ENCODE data around the gene CARD19.

CARD19 gene

DNA sequence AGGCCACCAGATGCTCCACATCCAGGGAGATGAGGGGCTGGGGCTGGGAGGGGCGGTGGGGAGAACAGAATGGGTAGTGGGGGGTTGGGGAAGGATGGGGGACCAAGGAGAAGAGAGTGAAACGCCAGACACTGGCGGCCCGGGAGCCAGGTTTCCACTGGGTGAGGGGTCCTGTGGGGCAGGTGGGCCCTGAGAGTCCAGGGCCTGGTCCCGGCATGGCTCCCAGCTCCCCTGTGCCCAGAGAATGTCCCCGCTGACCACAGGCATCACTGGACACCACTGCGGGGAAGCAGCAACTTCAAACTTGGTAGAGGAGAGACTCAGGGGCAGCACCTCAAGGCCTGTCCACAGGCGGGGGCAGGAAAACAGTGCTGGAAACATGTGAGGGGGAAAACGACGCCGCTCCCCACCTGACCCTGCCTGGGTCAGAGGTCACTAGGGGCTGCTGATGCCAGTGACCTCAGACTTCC lies 24.9 kb downstream of the CARD19 start:
- DNase-seq (ENCODE audit: low read depth) = no peak

DNA sequence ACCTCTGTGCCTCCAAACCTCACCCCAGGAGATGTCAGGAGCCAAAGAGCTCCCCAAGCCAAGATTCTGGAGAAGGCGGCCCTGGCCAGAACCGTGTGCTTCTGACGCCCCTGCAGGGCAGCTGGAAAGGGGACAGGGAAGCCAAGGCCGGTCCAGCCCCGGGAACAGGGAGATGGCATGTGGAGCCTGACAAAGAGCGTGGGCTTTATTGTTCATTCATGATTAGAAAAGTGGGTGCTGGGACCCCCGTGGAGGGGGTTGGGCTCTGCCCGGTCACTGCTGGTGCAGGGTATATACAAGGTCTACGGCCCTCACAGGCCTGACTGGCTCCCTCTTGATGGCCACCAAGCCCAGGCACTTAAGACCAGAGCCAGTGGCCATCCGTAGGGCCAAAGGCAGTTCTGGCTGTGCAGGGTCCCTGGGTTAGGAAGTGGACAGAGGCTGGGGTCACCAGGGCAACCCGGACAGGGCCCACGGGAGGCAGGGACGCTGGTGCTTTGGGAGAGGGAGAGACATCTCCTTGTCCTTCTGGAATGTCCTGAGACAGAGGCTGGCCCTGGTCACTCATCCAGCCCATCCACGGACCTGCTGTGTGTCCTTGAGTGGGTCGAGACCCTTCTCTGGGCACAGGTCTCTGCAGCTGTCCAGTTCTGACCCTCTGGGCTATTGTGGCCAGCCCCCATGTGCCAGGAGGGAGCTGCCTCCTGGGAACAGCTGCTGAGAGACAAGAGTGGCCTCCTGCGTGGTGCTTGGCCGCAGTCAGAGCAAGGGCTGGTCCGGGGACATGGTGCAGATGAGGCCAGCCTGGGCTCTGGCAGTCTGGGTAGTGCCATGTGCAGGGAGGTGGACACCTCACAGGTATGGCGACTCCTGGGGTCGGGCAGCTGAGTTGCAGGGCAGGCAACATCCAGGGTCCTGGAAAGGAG lies 25.6 kb downstream of the CARD19 start:
- DNase-seq (ENCODE audit: low read depth) = no peak

DNA sequence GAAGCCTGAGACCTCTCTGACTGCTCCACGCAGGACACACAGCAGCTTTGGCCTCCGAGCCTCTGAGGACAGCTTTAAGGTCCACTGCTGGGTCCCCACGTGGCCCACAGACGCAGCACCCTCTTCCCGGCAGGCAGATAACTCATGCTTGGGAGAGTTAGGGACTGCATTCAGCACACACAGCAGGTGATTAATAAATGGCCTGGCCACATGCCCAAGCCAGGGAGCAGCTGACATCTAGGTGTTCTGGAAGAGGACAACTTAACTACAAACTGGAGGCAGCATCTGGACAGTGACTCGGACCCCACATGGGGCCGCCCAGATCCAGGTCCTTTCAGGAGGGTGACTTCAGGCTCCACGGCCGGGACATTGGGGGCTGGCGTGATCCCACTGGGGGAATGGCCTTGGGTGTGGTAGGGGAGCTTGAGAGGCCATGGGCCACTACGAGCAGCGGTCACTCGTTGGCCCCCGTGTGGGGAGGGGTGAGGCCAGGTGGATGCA lies 26.8 kb downstream of the CARD19 start:
- no peak for DNase-seq (ENCODE audit: low read depth)

DNA sequence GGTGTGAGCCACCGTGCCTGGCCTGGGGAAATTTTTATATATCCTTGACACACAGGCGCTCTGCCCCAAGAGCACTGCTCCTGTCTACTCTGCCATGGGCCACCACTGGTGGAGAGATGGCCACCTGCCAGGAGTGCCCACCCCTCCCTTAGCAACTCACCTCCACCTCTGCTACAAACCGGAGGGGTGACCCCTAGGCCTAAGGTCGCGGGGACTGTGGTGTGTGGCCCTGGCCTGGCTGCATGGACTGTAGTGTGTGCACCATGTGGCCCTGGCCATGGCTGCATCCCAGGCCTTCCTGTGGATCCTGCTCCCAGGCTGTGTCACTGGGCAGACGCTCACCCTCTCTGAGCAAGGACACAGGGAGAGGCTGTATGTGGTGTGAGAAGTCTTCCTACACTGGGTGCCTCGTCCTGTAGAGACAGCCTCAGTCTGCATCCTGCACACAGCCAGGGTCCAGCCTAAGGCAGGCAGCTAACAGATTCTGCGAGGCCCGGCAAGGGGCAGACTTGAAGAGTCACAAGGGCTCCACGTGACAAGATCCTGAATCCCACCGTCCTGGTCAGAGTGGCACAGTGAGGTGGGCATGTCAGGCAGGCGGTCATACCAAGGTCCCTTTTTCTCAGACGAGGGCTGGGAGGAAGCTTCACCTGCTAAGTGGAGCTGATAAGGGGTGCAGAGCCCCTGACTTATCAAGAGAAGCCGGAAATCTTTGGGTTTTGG lies 27.7 kb downstream of the CARD19 start:
- DNase-seq (ENCODE audit: low read depth) = no peak

DNA sequence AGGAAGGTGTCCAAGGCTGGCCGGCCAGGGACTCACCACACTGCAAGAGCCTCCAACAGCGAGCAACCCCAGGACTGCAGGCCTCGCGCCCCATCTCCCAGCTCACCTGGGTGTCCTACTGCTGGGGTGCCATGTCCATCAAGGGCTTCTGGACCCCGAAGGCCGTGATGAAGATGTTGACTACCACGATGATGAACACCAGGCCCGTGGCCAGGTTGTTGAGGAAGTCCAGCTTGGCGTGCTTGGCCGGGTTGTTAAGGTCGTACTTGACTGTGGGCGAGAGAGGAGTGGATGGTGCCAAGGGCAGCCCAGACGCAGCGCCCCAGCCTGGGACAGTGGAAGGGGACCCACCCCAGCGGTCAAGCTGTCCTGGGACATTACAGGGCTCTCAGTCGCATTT lies 28.8 kb downstream of the CARD19 start:
- no peak for DNase-seq (ENCODE audit: low read depth)

DNA sequence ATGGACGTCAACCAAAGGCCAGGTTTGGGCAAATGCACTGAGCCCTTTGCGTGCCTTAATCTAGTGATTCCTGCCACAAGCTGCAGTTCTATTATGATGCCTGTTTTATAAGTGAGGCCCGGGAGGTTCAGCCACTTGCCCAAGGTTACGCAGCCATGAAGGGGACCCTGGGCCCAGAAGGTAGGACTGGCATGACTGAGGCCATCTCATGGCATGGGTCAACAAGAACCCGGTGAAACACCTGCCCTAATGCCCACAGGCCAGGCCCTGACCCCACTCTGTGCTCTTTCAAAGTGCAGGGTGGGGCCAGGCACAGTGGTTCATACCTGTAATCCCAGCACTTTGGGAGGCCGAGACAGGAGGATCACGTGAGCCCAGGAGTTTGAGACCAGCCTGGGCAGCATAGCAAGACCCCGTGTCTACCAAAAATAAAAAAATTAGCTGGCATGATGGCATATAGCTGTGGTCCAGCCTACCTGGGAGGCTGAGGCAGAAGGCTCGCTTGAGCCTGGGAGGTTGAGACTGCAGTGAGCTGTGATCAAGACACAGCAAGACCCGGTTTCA lies 29.4 kb downstream of the CARD19 start:
- DNase-seq (ENCODE audit: low read depth) = no peak

DNA sequence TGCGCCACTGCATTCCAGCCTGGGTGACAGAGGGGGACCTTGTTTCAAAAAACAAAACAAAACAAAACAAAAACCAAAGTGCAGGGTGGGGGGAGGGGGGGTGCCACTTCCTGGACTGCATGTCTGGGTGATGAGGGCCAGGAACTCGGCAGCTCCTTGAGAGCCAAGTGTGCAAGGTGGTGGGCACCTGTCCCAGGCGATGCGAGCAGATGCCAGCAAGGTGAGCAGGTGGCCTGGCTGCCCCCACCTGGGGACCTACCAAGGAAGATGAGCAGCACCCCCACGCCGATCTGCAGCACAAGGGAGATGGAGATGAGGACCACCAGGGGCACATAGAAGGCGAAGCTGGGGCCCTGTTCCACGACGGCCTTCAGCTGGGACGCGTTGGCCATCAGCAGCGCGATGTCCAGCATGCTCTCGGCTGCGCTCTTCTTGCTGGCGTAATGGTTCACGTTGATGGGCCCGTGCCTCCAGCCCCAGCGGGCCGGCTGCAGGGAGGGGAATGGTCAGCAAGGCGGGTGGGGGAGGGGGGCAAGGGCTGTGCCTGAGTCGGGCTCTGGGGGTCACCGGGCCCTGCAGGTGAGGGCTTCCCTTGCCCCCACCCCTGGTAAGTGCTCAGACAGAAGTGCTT lies 30.2 kb downstream of the CARD19 start:
- no peak for DNase-seq (ENCODE audit: low read depth)

DNA sequence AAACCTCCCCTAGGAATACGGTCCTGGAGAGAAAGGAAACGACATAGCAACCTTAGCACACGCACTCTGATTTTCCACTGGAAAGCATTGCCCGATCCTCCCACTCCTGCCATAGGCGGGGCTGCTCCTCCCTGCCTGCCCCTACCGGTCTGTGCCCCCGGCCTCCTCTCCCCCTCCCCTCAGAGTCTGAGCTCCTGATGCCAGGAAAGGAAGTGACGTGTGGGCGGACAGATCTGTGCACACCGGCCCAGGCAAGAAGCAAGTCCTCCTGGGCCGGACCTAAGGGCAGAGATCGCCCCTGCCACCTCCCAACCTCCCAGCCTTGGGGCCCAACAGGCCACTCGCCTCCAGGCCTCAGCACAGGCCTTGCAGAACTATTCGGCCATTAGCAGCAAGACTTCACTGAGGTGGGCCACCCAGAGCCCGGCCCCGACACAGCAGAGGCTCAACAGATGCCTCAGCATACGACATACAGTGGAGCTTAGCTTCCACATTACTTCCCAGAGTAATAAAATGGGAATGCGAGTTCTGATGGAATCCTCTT lies 30.9 kb downstream of the CARD19 start:
- DNase-seq (ENCODE audit: low read depth) = no peak

DNA sequence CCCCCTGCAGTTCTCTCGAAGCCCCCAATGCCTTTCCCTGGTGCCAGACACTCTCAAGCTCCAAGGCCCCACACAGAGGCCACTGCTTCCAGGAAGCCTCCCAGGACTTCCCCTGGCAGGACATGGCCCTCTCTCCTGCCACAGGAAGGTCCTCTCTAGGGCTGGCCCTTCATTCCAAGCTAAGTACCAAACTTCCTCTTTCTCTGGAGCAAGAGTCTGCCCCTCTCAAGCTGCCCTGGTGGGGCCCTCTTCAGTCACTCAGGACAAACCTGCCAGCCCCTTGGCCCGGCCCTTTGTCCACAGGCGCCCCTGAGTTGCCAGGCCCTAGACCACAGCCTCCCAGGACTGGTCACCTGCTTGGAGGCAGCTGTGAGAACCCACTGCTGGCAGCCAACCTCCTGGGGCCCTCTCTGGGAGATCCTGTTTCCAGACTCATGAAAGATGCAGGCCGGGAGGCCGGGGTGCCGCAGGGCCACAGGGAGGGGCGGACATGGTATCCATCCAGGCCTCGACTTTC lies 31.4 kb downstream of the CARD19 start:
- no peak for DNase-seq (ENCODE audit: low read depth)

DNA sequence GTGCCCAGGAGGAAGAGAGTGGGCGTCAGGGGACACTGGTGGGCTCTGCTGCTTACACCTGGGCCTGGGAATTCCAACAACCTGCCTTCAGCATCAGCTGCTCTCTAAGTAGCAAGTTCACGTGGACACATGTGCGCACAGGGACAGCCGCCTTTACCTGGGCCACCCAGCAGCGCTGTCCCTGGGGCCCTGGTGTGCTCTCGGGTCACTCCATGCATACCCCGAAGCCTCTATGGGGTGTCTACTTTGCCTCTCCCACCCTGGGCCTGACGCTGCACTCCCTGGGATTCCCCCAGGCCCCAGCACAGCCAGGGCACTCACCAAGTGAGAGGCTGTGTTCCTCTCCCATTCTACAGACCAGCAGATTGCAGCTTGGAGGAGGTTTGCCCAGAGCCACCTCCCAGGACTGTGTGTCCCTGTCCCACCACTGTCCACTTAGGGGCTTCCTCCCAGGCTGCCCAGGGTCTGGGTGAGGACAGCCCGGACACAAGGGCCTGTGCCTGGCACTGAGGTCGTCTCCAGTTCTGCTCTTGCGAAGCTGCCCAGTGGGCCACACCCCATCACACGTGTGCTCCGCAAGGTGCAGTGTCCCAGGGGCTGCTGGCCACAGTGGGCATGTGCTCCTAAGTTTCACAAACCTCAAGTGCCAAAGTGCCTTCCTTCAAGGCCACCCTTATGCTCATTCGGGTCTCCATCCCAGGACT lies 32.1 kb downstream of the CARD19 start:
- no peak for DNase-seq (ENCODE audit: low read depth)

DNA sequence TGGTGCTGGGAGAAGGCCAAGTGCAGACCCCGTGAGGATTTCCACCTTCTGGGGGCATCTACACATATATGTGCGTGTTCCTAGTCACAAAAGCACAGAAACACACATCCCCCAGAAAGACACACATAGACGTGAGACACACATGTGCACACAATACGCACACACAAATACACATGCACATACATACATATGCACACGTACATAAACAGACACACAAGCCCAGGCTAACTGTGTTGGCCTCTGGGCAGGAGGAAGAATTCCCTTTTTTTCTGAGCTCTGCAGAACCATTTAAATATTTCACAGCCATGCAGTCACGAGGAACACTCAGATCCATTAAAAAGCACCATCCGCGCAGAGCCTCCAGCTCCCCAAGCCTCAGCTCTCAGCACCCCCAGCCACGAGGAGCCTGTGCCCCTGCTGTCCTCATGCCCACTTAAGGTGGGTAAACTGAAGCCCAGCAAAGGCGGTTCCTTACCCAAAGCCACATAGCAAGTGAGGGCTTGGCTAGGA lies 32.8 kb downstream of the CARD19 start:
- DNase-seq (ENCODE audit: low read depth) = no peak

DNA sequence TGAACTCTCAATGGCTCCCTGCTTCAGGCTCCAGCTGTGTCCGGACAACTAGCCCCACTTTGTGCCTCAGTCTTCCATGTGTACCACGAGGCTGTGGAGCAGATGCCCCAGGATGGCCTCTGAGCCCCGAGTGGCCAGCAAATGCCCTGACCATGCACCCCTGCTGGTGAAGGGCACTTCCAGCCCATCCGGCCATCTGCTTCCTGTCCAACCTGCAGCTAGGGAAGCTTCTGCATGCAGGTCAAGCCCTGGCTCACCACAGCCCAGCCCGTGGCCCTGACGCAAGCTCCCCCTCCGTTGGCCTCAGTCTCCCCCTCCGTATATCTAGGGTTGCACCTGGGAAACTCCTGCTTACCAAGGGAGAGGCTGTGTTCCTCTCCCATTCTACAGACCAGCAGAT lies 33.3 kb downstream of the CARD19 start:
- DNase-seq (ENCODE audit: low read depth) = no peak

DNA sequence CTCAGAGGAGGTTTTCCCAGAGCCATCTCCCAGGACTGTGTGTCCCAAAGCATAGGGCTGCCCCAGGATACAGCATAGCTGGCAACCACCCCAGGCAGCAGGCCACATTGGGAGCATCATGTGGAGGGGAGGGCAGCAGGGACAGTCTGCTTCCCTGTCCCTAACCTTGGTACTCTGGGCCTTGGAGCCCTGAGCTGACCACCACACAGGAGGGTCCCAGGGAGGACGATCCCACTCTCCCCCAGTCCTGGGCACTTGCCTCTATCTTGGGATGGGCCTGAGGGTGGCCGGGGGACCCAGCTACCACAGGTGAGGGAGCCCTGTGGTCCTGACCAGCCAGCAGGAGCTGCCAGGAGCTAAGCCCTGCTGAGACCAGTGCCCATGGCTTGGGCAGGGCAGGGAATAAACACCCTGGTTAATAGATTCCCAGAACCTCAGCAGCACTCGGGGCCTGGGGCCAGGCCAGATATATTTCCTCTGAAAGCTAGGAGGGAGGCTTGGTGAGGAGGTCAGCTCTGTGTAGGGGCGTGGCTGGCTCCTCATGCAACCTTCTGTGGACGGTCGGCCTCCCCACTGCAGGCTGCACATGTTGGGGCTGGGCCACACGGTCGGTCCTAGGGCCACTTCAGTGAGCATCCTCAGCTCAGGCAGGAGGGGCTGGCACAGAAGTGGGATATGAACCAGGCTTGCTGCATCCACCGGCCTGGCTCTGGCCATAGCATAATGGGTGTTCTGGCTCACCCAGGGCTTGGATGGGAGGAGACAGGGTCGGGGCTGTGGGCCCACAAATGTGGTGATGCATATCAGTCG lies 33.9 kb downstream of the CARD19 start:
- DNase-seq (ENCODE audit: low read depth) = no peak

DNA sequence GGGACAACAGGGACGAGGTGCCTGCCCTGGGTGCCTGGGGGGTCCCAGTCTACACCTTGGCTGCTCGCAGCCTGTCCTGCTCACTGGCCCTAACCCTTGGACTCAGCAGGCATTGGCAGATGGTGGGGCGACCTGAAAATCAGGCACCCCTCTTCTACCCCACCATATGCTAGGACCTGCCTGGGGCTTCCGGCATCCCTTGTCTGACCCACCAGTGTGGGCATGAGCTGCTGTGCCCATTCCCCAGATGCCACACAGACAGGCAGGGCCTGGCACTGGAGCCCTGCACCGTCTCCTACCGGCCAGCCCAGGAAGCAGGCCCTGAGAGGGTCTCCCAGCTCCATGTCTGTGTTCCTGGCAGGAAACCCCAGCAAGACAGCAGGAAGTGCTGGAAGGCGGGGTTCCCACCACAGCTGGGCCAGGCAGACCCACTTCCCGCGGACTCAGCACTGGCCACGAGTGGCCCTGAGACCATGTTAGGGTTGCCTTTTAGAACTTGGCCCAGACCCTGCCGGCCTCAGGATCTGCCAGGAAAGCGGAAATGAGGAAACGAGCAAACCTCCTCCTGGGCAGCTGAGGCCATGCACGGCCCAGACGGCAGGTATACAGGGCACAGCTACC lies 35.0 kb downstream of the CARD19 start:
- DNase-seq (ENCODE audit: low read depth) = no peak

DNA sequence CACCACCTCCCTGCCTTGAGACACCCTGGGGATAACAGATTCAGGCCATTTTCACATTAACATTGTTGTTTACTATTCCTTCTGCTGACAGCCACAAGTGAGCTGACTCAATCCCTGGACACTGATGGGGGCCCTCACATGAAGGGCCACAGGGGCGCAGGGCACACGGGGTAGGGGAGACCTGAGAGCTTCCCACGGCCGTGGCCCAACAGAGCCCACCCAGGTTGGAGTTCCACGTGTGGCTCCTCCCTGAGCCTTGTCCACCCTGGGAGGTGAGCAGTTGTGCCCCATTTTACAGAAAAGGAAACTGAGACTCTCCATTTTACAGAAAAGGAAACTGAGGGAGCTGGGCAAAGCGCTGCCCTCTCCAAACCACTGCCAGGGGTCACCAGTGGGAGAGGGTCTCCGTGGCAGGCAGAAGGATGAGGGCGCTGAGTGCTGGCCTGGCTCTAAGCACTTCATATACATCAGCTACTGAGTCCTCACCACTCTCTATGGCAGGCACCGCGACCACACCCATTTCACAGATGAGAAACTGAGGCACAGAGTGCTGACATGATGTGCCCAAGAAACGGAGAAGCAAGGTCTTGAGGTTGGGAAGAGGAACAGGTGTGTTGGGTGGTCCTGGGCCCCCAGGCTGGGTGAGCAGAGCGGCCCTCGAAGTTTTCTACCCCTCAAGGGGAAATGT lies 35.7 kb downstream of the CARD19 start:
- DNase-seq (ENCODE audit: low read depth) = no peak

DNA sequence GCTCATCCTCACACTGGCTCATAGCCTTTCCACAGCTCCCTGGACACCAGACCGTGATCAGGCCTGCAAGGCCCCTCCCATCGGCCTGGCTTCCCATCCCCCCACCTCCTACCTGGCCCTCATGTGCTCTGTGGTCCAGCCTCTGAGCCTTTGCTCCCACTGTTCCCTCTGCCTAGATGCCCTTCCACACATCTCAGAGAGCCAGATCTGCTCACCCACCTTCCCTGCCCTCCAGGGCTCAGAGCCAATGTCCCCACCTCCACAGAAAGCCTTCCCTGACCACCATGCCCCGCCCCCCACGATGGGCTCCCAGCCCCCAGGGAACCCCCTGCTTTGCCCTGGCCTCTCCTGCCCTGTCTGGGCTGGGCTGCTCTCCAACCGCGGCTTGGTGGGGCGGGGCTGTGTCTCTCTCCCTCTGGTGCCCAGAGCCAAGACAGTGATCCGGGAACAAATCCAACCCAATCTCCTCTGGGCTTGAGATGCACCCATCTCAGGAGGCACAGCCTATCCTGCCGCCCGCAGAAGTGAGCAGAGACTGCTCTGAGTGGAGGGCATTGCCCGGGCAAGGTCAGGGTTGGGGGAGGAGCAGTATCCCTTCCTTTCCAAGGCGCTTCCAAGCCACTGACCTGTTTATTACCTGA lies 36.4 kb downstream of the CARD19 start:
- DNase-seq (ENCODE audit: low read depth) = no peak

DNA sequence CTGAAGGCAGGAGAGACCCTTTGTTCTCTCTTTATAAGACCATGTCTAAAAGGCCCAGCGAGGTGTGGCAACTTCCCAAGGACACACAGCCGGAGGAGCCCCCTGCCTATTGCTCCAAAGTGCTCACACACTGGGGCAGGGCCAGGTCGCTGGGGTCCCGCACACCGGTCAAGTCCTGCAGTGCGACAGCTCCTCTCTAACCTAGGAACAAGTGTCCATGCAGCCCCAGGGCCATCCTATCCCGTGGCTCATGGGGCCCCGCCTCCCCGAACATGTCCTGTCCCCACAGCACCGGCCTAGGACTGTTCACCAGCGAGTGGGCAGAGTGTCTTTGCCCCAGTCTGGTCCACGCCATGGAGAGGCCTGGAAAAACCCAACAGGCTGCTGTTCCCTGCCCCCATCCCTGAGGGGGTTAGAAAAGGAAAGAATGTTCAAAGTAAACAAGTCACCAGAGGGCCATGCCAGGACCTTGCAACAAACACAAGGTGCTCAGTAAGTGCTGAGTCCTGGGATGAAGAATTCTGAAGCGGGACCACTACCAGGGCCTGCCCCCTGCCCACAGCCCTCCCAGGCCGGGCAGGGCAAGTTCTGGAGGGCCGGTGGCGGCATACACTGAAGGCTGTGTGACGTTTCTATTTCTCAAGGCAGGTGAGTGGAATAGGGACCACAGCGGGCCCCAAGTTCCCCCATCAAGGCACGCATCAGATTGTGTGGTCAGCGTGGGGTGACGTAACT lies 37.1 kb downstream of the CARD19 start:
- no peak for DNase-seq (ENCODE audit: low read depth)

DNA sequence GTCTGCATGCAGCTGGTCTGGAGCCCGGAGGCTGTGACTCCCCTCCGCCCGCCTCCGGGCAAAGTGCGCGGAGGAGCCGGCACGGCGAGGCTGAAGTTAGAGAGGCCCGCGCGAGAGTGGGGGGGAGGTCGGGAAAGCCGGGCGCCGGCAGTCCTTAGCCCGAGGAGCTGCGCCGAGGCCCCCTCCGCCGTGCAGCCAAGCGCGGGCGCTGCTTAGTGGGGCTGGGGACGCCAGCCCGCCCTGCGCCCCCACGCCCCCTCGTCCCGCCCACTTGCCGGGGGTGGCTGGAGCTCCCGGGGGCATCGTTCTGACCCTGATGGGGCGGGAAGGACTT lies 37.6 kb downstream of the CARD19 start:
- DNase-seq (ENCODE audit: low read depth) = no peak
